ENCODE data around the gene TRIM41. TPM values are rescaled to one million over a fixed set of nuclear protein-coding genes. Genes with fewer than 3 reads are reported as not detected.
A peak's percentile ranks its signal among the peaks of the same experiment; 100 is the strongest.

The TRIM41 gene
- total and polyA plus RNA-seq, 9 of the 15 experiments (the other 6 are each of a cell fraction or from before 2014, with no cell fraction given): 1.8 to 47.6 (median 20.9) TPM

DNA sequence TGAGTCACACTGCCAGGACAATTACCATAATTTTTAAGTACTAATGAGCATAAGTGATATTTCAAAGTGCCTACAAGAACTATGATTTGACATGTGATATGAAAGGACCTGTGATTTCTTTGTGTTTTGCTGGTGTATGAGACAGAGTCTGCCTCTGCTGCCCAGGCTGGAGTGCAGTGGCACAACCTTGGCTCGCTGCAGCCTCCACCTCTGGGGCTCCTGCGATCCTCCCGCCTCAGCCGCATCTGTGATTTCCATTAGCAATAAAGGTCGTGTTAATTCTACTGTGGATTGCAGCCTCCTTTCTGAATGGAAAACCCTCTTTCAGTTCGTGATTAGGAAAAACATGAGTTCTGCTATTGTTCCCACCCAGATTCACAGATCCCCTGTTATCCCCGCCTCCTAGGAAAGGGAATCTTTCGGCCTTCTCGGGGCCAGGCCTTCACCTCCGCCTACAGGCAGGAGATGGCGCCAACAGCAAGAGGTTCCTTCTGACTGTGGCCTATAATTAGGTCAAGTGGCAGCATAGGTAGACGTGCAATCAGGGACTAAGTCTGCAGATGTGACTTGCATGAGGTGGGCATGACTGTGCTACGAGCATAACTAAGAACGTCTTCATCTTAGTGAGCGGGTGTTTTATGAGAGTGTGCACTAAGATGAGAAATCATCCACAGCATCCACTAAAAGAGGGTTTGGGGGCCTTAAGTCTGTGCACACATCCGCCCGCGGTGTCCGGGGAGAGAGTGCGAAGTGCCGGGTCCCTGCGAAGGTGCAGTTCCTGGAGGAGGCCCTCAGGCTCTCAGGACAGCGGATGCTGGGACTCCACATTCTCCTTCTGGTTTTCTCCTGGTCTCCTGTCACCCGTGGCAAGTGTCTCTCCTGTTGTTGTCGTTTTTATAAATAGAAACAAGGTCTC, 41.2 kb upstream of the TRIM41 start:
- Histone ChIP-seq H3K4me3 (no peak overlapping the region), H3K9me3 (replicated peaks; ENCODE audit: control insufficient read depth, insufficient read depth, low read depth, low read length) (no peaks in the 10 kb centered on the region), H3K36me3 (ENCODE audit: control insufficient read depth, insufficient read depth, low read length) (no peaks in the 10 kb centered on the region), H4K20me1 (replicated peaks; ENCODE audit: control insufficient read depth, insufficient read depth, low read length) (no peaks in the 10 kb centered on the region), H3K9me1 (ENCODE audit: control insufficient read depth, insufficient read depth, low read length) (no peaks in the 10 kb centered on the region), H2AFZ (ENCODE audit: low read depth, low read length) (no peak overlapping the region), H3K4me1 (replicated peaks in 1 of 2; ENCODE audit: control insufficient read depth in 2 of 2, insufficient read depth in 2 of 2, low read length in 2 of 2) (peaks cover 19 to 39% of the 10 kb centered on the region in 2 experiments), H3K4me2 (ENCODE audit: insufficient read depth, low read length) (no peak overlapping the region), H3K27ac (ENCODE audit: extremely low read depth, low read depth, low read length) (no peak overlapping the region), H3K27me3 (ENCODE audit: control insufficient read depth in 2 of 2, insufficient read depth in 2 of 2, low read length in 2 of 2) (no peaks in the 10 kb centered on the region), H3K9ac (ENCODE audit: insufficient read depth in 1 of 2, low read depth in 2 of 2, low read length in 2 of 2) (no peak overlapping the region), H3K79me2 (ENCODE audit: control insufficient read depth, insufficient read depth, low read length) (no peaks in the 10 kb centered on the region)
- in situ Hi-C loops (cut with MboI): no loop called here
- intact Hi-C loops (cut with micrococcal nuclease): loop anchor here (5.0 kb wide), 1 partner anchor 320 kb away; the partner anchor contains the start of gene ZFP62
- POLR2A ChIA-PET: interaction anchor here (0.9 kb wide), 1 partner anchor 60 kb away, joined by 3 read pairs; no protein-coding TSS in a partner anchor
- FAIRE-seq (peak; percentile 81), ATAC-seq (peak; percentile 69), DNase-seq (ENCODE audit: extremely low read depth in 1 of 4, low spot score in 3 of 4) (peak in 2 of 4 experiments; percentile 28 to 76)
- CTCF ChIA-PET (ENCODE audit: low intra/inter-chr PET ratio): interaction anchor here (0.5 to 0.6 kb wide), 2 partner anchors 62 to 270 kb away, joined by 3 read pairs; no protein-coding TSS in a partner anchor
- BruUV-seq (replicated peaks): no TSS peak
- WGBS (ENCODE audit: insufficient coverage, low coverage, missing lambda C conversion rate): 63% methylated on average over 23 of the region's 25 CpGs
- peak; percentile 70; the same call in 1 of the 2 replicates for TF ChIP-seq STAG1 (CRISPR knock-in tag; IDR thresholded peaks at IDR 0.05; ENCODE audit: borderline replicate concordance)
- peak; percentile 74 to 88 for TF ChIP-seq RAD21 (CRISPR knock-in tag; conservative IDR thresholded peaks at IDR 0.05 in 1 of 2, IDR thresholded peaks at IDR 0.05 in 1 of 2)
- no peak for TF ChIP-seq HDAC8 (tag; IDR thresholded peaks at IDR 0.05)
- TF ChIP-seq ZNF143 (CRISPR knock-in tag; IDR thresholded peaks at IDR 0.05): no peak
- TF ChIP-seq ZNF197 (CRISPR knock-in tag; IDR thresholded peaks at IDR 0.05; ENCODE audit: low read depth): no peak
- no peak for TF ChIP-seq E4F1 (CRISPR knock-in tag; IDR thresholded peaks at IDR 0.05; ENCODE audit: borderline replicate concordance)
- no peak for TF ChIP-seq HDAC2 (IDR thresholded peaks at IDR 0.05)
- no peak for TF ChIP-seq ZNF431 (CRISPR knock-in tag; IDR thresholded peaks at IDR 0.05)
- 0 out of 2 replicates have a peak, but pooled peaks have one; percentile 28 for TF ChIP-seq CC2D1A (IDR thresholded peaks at IDR 0.05)
- TF ChIP-seq ZFP1 (CRISPR knock-in tag; IDR thresholded peaks at IDR 0.05): no peak
- no peak for TF ChIP-seq HINFP (tag; conservative IDR thresholded peaks at IDR 0.05; ENCODE audit: low read depth)
- no peak for TF ChIP-seq NR4A1 (CRISPR knock-in tag; IDR thresholded peaks at IDR 0.05)
- no peak for TF ChIP-seq NR4A1 (tag; IDR thresholded peaks at IDR 0.05)

Measured in K562 (cell line).